GM18858 (cell line): Measurements from ENCODE around the gene COL18A1.
"Not testable (repeated sequence)": the region's sequence is repeated elsewhere in the genome, so short reads cannot be mapped to it uniquely, and the experiment has no call there.

Experiments used
- ATAC-seq: cut with Tn5 transposase; IDR thresholded peaks from one replicate; pipeline ENCODE4 v1.9.1; 2021; ENCODE audit not compliant: unreplicated experiment

The COL18A1 gene

GRCh38 chr21:45404730-45405270 is at the start of gene COL18A1:
TSS of gene COL18A1 (plus strand) at chr21:45405165. CDS start at chr21:45405231, 66 bp downstream.
- no peak for ATAC-seq

DNA sequence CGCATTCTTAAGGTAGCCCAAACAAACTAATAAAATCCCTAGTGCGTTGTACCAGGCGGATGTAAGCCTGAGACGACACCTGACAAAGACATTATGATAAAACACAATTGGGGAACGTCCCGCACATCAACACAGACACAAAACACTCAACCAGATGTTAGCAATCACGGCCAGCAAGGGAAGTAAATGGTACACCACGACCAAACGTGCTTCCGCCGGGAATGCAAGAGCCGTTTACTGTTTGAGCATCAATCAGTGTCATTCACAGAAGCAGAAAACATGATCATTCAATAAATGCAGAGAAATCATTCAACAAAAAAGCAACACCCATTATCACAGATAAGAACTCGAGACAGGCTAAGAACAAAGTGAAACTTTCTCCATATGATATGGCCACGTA is 49.4 kb upstream of the COL18A1 start:
- no peak for ATAC-seq

- ATAC-seq: no peak
Observed at GRCh38 chr21:45356251-45356650, 48.7 kb upstream of the COL18A1 start.

GRCh38 chr21:45356653-45357435 is 48.1 kb upstream of the COL18A1 start:
- ATAC-seq: no peak

DNA sequence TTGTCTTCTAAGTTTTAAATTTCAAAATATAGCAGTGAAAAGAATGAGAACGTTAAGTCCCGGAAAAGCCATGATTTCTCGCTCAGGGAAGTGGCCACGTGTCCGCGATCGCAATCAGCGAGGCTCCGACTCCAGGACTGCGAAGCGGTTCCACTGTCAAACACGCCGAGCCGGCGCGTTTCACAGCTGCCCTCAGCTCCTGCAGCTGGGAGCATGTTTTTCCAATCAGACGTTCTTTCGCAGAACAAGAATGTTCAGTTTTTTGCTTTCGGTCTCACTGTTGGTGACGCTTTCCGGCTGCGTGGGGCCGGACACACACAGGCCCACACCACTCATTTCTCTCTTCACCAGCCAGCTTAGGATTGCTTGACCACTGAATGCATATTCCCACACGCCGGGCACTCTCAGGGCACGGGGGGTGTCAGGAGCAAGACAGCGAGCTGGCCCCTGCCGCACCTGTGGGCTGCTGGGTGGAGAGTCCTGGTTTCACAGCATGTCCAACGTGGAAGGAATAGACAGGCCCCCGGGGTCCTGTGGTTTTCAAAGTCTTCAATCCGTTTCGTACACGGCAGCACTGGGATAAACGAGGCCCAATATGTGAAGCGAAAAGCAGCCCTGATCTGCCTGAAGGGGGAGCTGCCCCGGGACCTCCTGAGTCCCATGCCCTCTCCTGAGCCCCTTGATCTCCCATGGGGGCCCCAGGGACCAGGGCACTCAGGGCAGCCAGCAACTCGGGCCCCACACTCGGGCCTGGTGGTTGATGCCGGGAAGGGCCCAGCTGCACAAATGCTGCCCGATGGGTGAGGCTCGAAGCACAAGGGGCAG is 47.3 kb upstream of the COL18A1 start:
- ATAC-seq: no peak

- no peak for ATAC-seq
Observed at GRCh38 chr21:45358261-45358670, 46.7 kb upstream of the COL18A1 start.

- no peak for ATAC-seq
Observed at GRCh38 chr21:45358711-45359310, 46.2 kb upstream of the COL18A1 start.

DNA sequence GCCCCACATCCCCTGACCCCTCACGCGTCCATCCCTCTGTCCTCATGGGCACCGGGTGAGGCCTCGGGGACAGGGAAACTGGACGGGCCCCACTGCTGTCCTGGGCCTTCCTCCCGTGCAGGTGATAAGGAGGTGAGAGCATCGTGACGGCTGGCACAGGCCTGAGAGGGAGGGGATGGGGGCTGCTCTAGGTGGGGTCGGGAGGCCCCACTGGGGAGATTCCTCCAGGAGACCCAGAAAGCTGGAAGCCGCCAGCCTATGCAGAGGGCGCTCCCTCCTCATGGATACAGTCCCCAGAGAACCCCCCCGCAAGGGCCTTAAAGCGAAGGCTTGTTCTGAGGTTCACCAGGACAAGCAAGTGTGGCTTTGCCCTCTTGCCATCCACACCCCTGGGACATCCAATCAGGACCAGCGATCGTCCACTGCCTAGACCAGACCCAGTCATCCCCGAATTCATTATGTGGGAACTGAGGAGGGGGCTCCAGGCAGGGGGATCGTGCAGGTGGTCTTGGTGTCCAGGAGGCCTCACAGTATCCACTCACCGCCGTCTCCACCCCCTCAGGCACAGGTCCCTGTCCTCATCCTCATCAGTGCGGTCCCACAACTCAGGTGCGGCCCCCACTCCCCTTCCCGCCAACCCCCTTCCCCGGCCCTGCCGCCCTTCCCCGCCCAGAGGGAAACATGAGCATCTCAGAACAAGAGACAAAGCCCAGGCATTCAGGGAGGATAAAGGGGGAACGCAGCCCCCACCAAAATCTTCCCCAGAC is 45.3 kb upstream of the COL18A1 start:
- ATAC-seq: no peak

DNA sequence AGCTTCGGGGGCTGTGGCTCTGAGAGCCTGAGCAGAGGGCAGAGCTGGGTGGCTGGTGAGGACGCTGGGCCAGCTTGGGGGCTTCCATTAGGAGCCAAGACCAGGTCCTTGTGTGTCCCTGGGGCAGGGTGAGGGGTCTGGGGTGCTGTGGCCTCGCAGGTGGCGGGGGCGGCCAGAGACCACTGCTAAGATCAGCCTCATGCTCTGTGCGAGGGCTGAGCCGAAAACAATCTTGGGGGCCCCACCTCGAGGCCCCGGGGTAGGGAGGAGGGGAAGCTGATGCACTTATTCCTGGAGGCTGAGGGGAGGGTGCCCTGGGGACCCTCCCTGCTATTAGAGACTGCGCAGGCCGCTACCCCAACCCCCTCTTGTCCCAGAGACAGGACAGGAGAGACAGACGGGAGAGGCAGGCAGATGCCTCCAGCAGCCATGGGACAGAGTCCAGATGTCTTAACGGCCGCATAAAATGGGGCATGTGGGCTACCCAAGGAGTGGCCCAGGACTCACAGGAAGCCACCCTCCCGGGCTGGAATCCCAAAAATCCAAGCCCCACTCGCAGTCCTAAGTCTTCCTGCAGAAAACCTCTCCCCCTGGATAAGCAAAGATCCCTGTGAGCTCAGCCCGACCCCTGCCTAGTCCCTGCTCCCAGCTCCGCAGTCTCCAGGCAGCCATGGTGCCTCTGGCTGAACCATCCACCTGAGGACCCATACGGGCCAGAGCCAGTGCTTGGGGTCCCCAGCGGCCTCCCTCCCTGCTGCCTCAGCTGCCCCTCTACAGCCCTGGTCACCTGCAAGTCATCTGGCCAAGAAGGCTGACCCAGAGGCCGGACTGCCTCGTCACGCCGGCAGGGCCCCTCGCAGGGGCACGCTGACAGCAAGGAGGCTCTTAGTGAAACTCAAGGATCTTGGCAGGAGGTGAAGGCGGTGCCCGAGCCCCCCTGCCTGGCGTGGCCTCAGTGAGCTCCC is 43.6 kb upstream of the COL18A1 start:
- no peak for ATAC-seq

- ATAC-seq: no peak
Observed at GRCh38 chr21:45362077-45362747, 42.8 kb upstream of the COL18A1 start.

- ATAC-seq: no peak
Observed at GRCh38 chr21:45362748-45363145, 42.2 kb upstream of the COL18A1 start.

DNA sequence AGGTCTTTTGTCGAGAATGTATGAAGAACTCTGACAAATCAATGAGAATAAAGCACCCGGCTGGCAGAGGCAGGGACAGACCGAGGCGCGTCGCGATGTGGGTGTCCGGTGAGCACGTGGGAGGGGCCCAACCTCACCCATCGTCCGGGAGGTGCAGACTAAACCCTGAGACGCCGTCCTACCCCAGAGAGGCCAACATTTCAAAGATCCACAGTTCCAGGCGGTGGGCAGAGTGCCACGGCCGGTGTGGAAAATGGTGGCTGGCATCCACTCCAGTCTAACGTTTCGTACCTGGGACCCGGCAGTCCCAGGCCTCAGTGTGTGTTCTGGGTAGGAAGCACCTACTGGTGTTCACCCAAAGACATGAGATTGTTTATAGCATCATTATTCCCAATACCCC is 41.7 kb upstream of the COL18A1 start:
- not testable (repeated sequence) for ATAC-seq

GRCh38 chr21:45363921-45364467 is 41.0 kb upstream of the COL18A1 start:
- ATAC-seq: no peak

GRCh38 chr21:45364468-45365185 is 40.3 kb upstream of the COL18A1 start:
- no peak for ATAC-seq

- no peak for ATAC-seq
Observed at GRCh38 chr21:45365186-45365607, 39.8 kb upstream of the COL18A1 start.

DNA sequence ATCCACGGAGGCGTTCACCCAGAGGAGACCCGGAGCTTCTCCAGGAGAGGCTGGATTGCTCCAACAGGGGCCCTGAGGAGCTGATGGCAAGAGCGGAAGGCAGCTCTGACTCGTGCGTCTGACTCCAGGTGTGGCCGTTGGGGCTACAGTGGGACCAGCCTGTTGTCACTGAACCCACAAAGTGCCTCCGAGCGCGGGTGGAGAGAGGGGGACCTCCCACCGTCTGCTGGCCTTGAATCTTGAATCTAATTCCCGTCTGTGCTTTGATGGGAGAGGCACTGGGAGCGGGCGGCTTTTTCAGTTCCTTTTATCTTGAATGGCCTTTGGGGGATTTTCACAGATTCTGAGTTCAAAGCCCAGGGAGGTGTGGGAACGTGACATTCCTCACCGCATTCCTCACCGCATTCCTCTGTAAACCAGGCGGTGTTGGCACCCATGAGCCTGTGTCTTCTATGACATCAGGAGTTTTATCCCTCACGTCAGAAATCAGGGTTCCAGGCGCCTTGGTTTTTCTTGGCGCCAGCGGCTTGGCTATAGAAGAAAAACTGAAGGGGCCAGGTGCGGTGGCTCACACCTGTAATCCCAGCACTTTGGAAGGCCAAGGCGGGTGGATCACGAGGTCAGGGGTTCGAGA is 39.2 kb upstream of the COL18A1 start:
- ATAC-seq: no peak

DNA sequence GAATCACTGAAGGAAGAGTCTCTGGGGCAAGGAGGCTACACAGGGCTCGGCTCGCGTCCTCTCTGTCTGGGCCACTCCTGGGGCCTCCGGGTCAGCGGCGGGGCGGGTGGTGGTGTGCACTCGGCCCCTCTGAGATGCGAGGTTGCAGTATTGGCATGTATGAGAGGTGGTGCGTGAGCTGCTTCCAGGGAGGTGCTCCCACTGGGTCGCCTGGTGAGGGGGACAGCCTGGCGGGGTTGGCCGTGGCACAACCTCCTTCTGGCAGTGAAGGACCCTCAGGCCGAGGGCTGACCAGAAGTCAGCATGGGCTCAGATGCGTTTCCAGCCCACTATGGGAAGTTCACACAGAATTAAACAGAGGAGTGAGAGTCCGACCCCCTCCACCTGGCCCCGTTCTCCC is 38.5 kb upstream of the COL18A1 start:
- ATAC-seq: no peak
